ENCODE data around the gene PLPPR1. TPM values are rescaled to one million over a fixed set of nuclear protein-coding genes. Genes with fewer than 3 reads are reported as not detected.

Gene PLPPR1
- total RNA-seq, 1 experiment from 2014 or later, result not detected

GRCh38 chr9:101332362-101332761 lies 303.8 kb downstream of the PLPPR1 start:
- CTCF ChIA-PET, result no interaction called here
- Mint-ChIP-seq H3K4me3 (ENCODE audit: low read depth, unreplicated experiment) (no peak overlapping the region), H3K4me1 (ENCODE audit: low read depth, unreplicated experiment) (peaks cover 4% of the 10 kb centered on the region), H3K9me3 (ENCODE audit: low read depth, unreplicated experiment) (peaks cover 1% of the 10 kb centered on the region), H3K27me3 (ENCODE audit: unreplicated experiment) (no peaks in the 10 kb centered on the region), H3K27ac (ENCODE audit: unreplicated experiment) (no peak overlapping the region), H3K36me3 (ENCODE audit: insufficient read depth, unreplicated experiment) (no peaks in the 10 kb centered on the region)
- TF ChIP-seq, protein P1, sequence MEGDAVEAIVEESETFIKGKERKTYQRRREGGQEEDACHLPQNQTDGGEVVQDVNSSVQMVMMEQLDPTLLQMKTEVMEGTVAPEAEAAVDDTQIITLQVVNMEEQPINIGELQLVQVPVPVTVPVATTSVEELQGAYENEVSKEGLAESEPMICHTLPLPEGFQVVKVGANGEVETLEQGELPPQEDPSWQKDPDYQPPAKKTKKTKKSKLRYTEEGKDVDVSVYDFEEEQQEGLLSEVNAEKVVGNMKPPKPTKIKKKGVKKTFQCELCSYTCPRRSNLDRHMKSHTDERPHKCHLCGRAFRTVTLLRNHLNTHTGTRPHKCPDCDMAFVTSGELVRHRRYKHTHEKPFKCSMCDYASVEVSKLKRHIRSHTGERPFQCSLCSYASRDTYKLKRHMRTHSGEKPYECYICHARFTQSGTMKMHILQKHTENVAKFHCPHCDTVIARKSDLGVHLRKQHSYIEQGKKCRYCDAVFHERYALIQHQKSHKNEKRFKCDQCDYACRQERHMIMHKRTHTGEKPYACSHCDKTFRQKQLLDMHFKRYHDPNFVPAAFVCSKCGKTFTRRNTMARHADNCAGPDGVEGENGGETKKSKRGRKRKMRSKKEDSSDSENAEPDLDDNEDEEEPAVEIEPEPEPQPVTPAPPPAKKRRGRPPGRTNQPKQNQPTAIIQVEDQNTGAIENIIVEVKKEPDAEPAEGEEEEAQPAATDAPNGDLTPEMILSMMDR (IDR thresholded peaks at IDR 0.05; ENCODE audit: unreplicated experiment), result no peak
- intact Hi-C loops (cut with micrococcal nuclease; ENCODE audit: unreplicated experiment), result no loop called here
- BruUV-seq (replicated peaks), result no TSS peak
- DNase-seq, result no peak

DNA sequence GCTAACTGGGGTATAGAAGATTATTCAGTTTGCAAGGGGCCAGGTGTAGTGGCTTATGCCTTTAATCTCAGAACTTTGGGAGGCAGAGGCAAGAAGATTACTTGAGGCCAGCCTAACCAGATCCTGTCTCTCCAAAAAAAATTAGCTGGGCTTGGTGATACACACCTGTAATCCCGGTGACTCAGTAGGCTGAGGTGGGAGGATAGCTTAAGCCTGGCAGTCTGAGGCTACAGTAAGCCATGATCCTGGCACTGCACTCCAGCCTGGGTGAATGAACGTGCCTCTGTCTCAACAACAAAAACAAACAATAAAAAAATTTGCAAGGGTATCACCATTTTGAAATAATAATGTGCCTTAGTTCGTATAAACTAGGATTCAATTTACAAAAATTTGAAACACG lies 305.0 kb downstream of the PLPPR1 start:
- H3K4me3 Mint-ChIP-seq (ENCODE audit: low read depth, unreplicated experiment), result no peak overlapping the region
- BruUV-seq (replicated peaks), result no TSS peak
- H3K27ac Mint-ChIP-seq (ENCODE audit: unreplicated experiment), result no peak overlapping the region
- intact Hi-C loops (cut with micrococcal nuclease; ENCODE audit: unreplicated experiment), result no loop called here
- no peak for DNase-seq
- H3K4me1 Mint-ChIP-seq (ENCODE audit: low read depth, unreplicated experiment), result no peaks in the 10 kb centered on the region
- CTCF ChIA-PET, result no interaction called here
- no peaks in the 10 kb centered on the region for H3K9me3 Mint-ChIP-seq (ENCODE audit: low read depth, unreplicated experiment)
- no peaks in the 10 kb centered on the region for H3K36me3 Mint-ChIP-seq (ENCODE audit: insufficient read depth, unreplicated experiment)
- H3K27me3 Mint-ChIP-seq (ENCODE audit: unreplicated experiment), result no peaks in the 10 kb centered on the region
- TF ChIP-seq, protein P1 (IDR thresholded peaks at IDR 0.05; ENCODE audit: unreplicated experiment), result no peak

DNA sequence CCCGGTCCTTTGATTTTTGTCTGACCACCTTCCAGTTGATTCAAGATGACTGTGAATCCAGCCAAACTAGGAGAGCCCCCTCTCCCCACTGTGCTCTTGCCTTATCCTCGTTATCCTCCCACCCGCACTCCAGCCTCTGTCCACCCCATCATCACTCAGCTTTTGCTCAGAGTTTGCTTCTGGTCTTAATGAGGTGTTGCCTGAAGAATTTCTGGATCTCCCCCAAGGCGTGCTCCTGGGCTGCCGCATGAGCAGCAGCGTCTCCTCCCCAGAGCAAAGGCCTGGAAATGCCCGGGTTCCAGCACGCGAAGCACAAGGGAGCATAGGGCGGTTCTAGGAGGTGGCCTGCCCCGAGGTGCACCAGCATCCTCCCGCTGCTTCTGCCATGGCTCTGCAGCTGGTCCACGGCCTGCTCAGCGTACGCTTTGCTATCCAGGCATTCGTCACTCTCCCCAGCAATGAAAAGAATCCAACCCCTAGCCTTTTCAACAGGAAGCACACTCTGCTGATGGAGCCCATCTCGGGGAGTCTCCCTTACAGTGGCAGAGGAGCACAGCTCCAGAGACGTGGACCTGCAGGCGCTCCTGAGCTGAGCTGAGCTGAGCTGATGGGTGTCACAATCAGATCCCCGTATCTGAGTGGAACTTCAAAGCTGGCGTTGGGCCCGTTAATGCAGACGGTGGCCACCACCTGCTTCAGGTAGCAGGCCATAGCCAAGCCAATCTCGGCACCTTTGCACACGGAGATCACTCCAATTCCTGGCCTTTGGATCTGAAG lies 305.6 kb downstream of the PLPPR1 start:
- CTCF ChIA-PET, result interaction anchor here (0.6 to 1.6 kb wide), 2 partner anchors 9 to 215 kb away, joined by 3 read pairs; no protein-coding TSS in a partner anchor
- no peak overlapping the region for H3K4me3 Mint-ChIP-seq (ENCODE audit: low read depth, unreplicated experiment)
- H3K36me3 Mint-ChIP-seq (ENCODE audit: insufficient read depth, unreplicated experiment), result no peaks in the 10 kb centered on the region
- H3K27ac Mint-ChIP-seq (ENCODE audit: unreplicated experiment), result no peak overlapping the region
- no peaks in the 10 kb centered on the region for H3K27me3 Mint-ChIP-seq (ENCODE audit: unreplicated experiment)
- intact Hi-C loops (cut with micrococcal nuclease; ENCODE audit: unreplicated experiment), result no loop called here
- no peaks in the 10 kb centered on the region for H3K4me1 Mint-ChIP-seq (ENCODE audit: low read depth, unreplicated experiment)
- H3K9me3 Mint-ChIP-seq (ENCODE audit: low read depth, unreplicated experiment), result no peaks in the 10 kb centered on the region
- DNase-seq, result no peak
- no TSS peak for BruUV-seq (replicated peaks)
- TF ChIP-seq, protein P1 (IDR thresholded peaks at IDR 0.05; ENCODE audit: unreplicated experiment), result no peak

DNA sequence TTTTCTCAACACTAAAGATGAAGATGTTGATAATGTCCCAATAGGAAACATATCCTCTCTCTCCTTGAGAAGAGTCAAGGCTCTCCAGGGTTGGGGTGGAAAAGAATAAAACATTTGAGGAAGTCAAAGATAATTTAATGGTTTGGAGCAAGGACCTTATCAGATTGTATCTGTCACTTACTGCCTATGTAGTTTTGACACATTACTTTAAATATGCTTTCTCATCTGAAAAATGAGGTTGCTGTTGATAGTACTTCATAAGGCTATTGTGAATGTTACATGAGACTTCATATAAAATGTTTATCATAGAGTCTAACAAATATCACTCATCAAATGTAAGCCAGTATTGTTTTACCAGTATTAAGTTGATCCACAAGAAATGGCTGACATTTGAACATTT lies 307.6 kb downstream of the PLPPR1 start:
- H3K4me1 Mint-ChIP-seq (ENCODE audit: low read depth, unreplicated experiment), result no peaks in the 10 kb centered on the region
- no peak overlapping the region for H3K4me3 Mint-ChIP-seq (ENCODE audit: low read depth, unreplicated experiment)
- no peaks in the 10 kb centered on the region for H3K9me3 Mint-ChIP-seq (ENCODE audit: low read depth, unreplicated experiment)
- CTCF ChIA-PET, result interaction anchor here (1.4 kb wide), 1 partner anchor 13 kb away, joined by 3 read pairs; no protein-coding TSS in a partner anchor
- intact Hi-C loops (cut with micrococcal nuclease; ENCODE audit: unreplicated experiment), result no loop called here
- DNase-seq, result no peak
- no peaks in the 10 kb centered on the region for H3K36me3 Mint-ChIP-seq (ENCODE audit: insufficient read depth, unreplicated experiment)
- no peak overlapping the region for H3K27ac Mint-ChIP-seq (ENCODE audit: unreplicated experiment)
- H3K27me3 Mint-ChIP-seq (ENCODE audit: unreplicated experiment), result no peaks in the 10 kb centered on the region
- BruUV-seq (replicated peaks), result no TSS peak
- TF ChIP-seq, protein P1 (IDR thresholded peaks at IDR 0.05; ENCODE audit: unreplicated experiment), result no peak
